SW 1271 (cell line): Measurements from ENCODE around the gene ABCG1.

Experiments
- DNase-seq, 2 experiments: peaks; one replicate each; lab custom pipeline; 2025; lab: John Stamatoyannopoulos, UW

The ABCG1 gene

GRCh38 chr21:42324896-42325295 lies 106.0 kb downstream of the ABCG1 start:
- DNase-seq, result no peak

- no peak for DNase-seq
Observed at GRCh38 chr21:42330380-42331371, 111.7 kb downstream of the ABCG1 start.

GRCh38 chr21:42331660-42332059 lies 112.7 kb downstream of the ABCG1 start:
- no peak for DNase-seq

GRCh38 chr21:42332557-42333317 lies 113.8 kb downstream of the ABCG1 start:
- no peak for DNase-seq

- DNase-seq, result no peak
Observed at GRCh38 chr21:42336054-42336453, 117.1 kb downstream of the ABCG1 start.

GRCh38 chr21:42337276-42337675 lies 118.3 kb downstream of the ABCG1 start:
- DNase-seq, result no peak

- no peak for DNase-seq
Observed at GRCh38 chr21:42337830-42338728, 119.1 kb downstream of the ABCG1 start.

GRCh38 chr21:42338729-42339715 lies 120.1 kb downstream of the ABCG1 start:
- DNase-seq, result no peak

- no peak for DNase-seq
Observed at GRCh38 chr21:42340187-42341050, 121.5 kb downstream of the ABCG1 start.

GRCh38 chr21:42341776-42342542 lies 123.0 kb downstream of the ABCG1 start:
- no peak for DNase-seq

- DNase-seq, result no peak
Observed at GRCh38 chr21:42343101-42343500, 124.2 kb downstream of the ABCG1 start.

GRCh38 chr21:42343556-42343955 lies 124.6 kb downstream of the ABCG1 start:
- no peak for DNase-seq

GRCh38 chr21:42343963-42344510 lies 125.1 kb downstream of the ABCG1 start:
- no peak for DNase-seq

- no peak for DNase-seq
Observed at GRCh38 chr21:42344631-42345030, 125.7 kb downstream of the ABCG1 start.

- DNase-seq, result no peak
Observed at GRCh38 chr21:42346441-42346840, 127.5 kb downstream of the ABCG1 start.
